ENCODE measurements around the gene TOMM6.

TOMM6 gene

DNA sequence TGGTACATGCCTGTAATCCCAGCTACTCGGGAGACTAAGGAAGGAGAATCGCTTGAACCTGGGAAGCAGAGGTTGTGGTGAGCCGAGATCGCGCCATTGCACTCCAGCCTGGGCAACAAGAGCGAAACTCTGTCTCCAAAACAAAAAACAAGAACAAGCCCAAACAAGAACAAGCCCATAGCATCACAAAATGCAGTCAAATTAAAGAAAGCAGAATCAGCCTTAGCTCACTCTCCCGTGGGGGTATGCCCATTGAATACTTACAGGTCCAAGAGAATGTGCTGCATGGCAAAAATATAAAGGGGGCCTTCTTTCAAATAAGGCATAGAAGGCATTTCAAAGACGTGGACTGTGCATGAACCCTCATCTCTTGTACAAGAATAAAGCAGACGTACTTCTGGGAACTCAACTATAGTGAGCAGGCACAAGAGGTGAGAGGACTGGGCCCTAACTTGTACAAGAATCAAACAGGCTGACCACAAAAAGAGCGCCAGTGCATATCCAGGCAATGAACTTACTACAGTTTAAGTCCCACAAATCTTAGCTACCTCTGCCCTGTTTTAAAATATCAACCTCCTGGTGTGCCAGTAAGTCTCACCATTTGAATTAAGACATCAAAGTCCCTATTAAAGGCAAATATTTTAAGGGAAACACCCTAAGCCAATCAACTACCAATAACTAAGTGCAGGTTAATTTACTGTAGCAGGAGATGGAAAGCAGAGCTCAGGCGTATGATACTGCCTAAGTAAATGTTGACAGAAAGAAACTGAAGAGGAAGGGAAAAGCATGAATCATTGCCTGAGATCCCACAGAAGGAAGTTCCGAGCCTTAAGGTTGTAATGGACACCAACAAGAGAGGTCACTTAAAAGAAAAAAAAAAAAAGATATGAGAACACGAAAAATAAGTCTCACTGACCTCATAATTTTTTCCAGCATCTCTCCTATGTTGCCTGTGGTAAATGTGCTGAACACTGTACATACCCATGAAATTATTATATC is 37.4 kb downstream of the TOMM6 start:
- DNase-seq (ENCODE audit: low read depth) = no peak

DNA sequence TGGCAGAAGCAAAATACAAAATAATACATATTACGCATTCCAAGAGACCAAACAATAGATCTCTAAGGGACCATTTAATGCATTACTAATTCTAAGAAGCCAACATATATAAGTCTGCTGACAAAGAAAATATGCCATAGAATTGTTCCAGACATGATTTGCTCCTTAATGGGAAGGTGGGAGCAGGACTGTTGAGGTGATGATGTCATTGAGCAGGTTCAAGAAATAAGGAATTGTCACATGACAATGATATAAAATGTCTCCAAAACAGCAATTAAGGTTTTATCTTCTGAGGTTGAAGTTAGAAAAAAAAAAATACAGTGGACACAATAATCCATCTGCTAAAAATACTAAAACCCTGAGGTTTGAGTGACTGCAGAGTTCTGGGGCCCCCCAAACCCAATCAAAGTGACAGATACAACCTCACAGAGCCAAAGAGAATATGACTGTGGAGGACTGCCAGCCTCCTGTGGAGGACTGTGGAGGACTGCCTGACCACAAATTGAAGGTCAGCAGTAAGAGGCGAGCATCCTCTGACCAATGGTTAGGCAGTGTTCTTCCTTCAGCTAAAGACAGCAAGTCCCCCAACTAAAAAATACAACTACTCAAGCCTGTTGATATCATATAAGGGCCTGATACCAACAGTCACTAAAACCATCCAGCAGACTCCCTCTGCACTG is 39.0 kb downstream of the TOMM6 start:
- no peak for DNase-seq (ENCODE audit: low read depth)

DNA sequence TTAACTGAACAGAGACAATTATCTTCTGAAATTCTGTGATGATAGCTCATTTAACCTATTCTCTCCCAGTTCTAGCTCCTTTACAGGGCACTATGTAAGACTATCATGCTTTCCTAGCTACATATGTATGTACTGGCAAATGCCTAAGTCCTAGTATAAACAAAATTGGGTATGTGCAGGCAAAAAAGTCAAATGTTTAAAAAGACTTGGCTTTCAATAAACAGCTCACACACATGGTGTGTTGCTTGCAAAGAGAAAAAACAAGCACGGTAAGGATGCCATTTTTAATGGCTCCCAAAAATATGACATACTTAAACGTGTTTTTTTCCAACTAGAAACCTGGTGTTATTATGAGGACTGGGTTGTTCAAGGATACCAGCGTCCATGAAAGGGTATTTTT is 44.8 kb downstream of the TOMM6 start:
- no peak for DNase-seq (ENCODE audit: low read depth)

DNA sequence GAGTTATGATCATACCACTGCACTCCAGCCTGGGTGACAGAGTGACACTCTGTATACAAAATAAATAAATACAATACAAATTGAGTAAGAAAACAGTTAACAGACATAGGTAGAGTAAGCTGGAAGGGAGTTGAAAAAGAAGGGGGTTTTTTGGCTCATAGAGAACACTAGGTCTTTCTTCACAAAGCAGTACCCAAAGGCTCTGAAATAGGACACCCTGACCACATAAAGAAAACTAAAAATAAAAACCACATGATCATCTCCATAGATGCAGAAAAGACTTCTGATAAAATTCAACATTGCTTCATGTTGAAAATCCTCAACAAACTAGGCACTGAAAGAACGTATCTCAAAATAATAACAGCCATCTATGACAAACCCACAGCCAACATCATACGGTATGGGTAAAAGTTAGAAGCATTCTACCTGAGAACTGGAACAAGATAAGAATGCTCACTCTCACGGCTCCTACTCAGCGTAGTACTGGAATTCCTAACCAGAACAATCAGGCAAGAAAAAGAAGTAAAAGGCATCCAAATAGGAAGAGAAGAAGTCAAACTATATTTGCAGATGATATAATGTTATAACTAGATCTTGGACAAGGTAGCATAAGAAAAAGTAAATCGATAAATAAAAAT is 48.6 kb downstream of the TOMM6 start:
- no peak for DNase-seq (ENCODE audit: low read depth)

DNA sequence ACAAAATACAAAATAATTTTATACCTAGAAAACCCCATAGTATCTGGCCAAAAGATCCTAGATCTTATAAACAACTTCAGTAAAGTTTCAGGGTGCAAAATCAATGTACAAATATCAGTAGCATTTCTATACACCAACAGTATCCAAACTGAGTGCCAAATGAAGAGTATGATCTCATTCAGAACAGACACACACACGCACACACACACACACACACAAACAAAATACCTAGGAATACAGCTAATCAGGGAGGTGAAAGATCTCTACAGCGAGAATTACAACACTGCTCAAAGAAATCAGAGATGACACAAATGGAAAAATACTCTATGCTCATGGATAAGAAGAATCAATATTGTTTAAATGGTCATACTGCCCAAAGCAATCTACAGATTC is 49.2 kb downstream of the TOMM6 start:
- DNase-seq (ENCODE audit: low read depth) = no peak

All from GM04503 (cell line).